PC-3 (cell line): ENCODE data around the gene CCDC177.

Experiments
- EZH2 ChIP-seq: fragments of 300-600 bp; sonication (generic); IDR thresholded peaks from one replicate; pipeline ENCODE4 v1.6.1; 2017; ENCODE audit warnings: antibody characterized with exemption, mild to moderate bottlenecking, low read length; ENCODE audit not compliant: unreplicated experiment
- EZH2phosphoT487 ChIP-seq: fragments of 300-600 bp; sonication (generic); IDR thresholded peaks from 2 replicates; pipeline ENCODE4 v1.6.1; 2018; ENCODE audit warnings: mild to moderate bottlenecking, antibody characterized with exemption, low read length, borderline replicate concordance
- TF ChIP-seq, protein P1 (sequence below): fragments of 300-600 bp; sonication (generic); conservative IDR thresholded peaks from 2 replicates; pipeline ENCODE4 v1.5.1; 2017; ENCODE audit warnings: antibody characterized with exemption, low read depth, mild to moderate bottlenecking, low read length

DNA sequence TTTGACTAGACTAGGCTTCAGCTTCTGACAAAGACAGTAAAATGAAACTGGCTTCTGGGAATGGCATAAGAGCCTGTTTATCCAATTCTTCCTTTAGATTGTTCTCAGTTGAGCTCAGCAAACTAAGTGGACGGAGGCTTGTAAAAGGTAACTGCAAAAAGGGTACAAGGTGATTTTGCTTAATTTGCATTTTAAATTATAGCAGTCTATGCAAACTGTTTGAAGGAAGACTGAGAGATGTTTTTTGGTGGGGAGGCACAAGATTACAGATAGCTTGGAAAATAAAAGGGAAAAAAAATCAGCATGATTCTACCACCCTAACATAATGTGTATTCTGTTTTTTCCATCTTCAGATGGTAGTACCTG lies 41.7 kb upstream of the CCDC177 start:
- TF ChIP-seq, protein P1, sequence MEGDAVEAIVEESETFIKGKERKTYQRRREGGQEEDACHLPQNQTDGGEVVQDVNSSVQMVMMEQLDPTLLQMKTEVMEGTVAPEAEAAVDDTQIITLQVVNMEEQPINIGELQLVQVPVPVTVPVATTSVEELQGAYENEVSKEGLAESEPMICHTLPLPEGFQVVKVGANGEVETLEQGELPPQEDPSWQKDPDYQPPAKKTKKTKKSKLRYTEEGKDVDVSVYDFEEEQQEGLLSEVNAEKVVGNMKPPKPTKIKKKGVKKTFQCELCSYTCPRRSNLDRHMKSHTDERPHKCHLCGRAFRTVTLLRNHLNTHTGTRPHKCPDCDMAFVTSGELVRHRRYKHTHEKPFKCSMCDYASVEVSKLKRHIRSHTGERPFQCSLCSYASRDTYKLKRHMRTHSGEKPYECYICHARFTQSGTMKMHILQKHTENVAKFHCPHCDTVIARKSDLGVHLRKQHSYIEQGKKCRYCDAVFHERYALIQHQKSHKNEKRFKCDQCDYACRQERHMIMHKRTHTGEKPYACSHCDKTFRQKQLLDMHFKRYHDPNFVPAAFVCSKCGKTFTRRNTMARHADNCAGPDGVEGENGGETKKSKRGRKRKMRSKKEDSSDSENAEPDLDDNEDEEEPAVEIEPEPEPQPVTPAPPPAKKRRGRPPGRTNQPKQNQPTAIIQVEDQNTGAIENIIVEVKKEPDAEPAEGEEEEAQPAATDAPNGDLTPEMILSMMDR, result no peak
- TF ChIP-seq EZH2, result no peak
- no peak for TF ChIP-seq EZH2phosphoT487
